RWPE1 (cell line): ENCODE measurements around the gene CROCC.
"Not testable (repeated sequence)": the region's sequence is repeated elsewhere in the genome, so short reads cannot be mapped to it uniquely, and the experiment has no call there.

ENCODE experiments used
- CTCF ChIA-PET: fragments of 350-600 bp; sonication (Branson Sonifier 250); formaldehyde crosslinking; extraction: SDS; loops from one replicate; lab custom pipeline; 2021; lab: Yijun Ruan, JAX
- POLR2A ChIA-PET: fragments of 400-600 bp; formaldehyde crosslinking; extraction: SDS; loops from one replicate; lab custom pipeline; 2020; ENCODE audit warnings: antibody characterized with exemption; ENCODE audit not compliant: low non-redundant PET; lab: Yijun Ruan, JAX
- DNase-seq: peaks from one replicate; pipeline ENCODE4 v3.0.0; 2012; ENCODE audit warnings: low spot score
- H3K27ac ChIP-seq: fragments of 450-650 bp; 2 replicates; pipeline ENCODE4 v1.5.1; 2017
- CTCF ChIP-seq: fragments of 450-650 bp; conservative IDR thresholded peaks from 2 replicates; pipeline ENCODE4 v1.5.1; 2017; ENCODE audit warnings: low read depth, mild to moderate bottlenecking

CROCC gene

GRCh38 chr1:16905868-16906702, 15.6 kb upstream of the CROCC start:
- DNase-seq, result no peak
- no peak for TF ChIP-seq CTCF
- ChIA-PET CTCF (interaction anchor here (0.7 kb wide), 2 partner anchors 140 to 151 kb away, joined by 4 read pairs; no protein-coding TSS in a partner anchor), POLR2A (no interaction called here)
- H3K27ac ChIP-seq, result peak overlapping the region; percentile 97

- CTCF ChIA-PET, result no interaction called here
- no peak for DNase-seq
- TF ChIP-seq CTCF, result no peak
- POLR2A ChIA-PET, result no interaction called here
- H3K27ac ChIP-seq, result no peak overlapping the region; the same call in 1 of the 2 replicates
These were observed 14.9 kb upstream of the CROCC start for GRCh38 chr1:16906873-16907272.

- ChIA-PET CTCF (no interaction called here), POLR2A (no interaction called here)
- TF ChIP-seq CTCF, result no peak
These were observed 13.6 kb upstream of the CROCC start for GRCh38 chr1:16907870-16908758.

GRCh38 chr1:16911851-16912721, 9.6 kb upstream of the CROCC start:
- CTCF ChIA-PET, result not testable (repeated sequence)
- 0 out of 2 replicates have a peak, but pooled peaks have one; percentile 13 for TF ChIP-seq CTCF

More at GRCh38 chr1:16907870-16908758, 13.6 kb upstream of the CROCC start:
- DNase-seq, result no peak
- H3K27ac ChIP-seq, result no peak overlapping the region

GRCh38 chr1:16912742-16913141, 9.0 kb upstream of the CROCC start:
- CTCF ChIA-PET, DNase-seq, POLR2A ChIA-PET: not testable (repeated sequence)
- peak overlapping the region; percentile 82 for H3K27ac ChIP-seq

More at GRCh38 chr1:16911851-16912721, 9.6 kb upstream of the CROCC start:
- DNase-seq, POLR2A ChIA-PET, H3K27ac ChIP-seq: not testable (repeated sequence)

GRCh38 chr1:16913181-16913832, 8.4 kb upstream of the CROCC start:
- CTCF ChIA-PET, result no interaction called here
- POLR2A ChIA-PET, result no interaction called here
- no peak for DNase-seq
- TF ChIP-seq CTCF, result no peak
- peak overlapping the region; percentile 82 for H3K27ac ChIP-seq
